H1 (cell line): ENCODE data around the gene NR3C1.

Experiments used
- CBX5 ChIP-seq: fragments of 300-800, 300-1000 bp; sonication (generic); IDR thresholded peaks from 2 replicates; pipeline ENCODE4 v1.7.1; 2016; ENCODE audit warnings: antibody characterized with exemption, low read length, low read depth
- CEBPB ChIP-seq: IDR thresholded peaks from 2 replicates; pipeline ENCODE4 v1.6.1; 2012; ENCODE audit warnings: low read depth, low read length
- CHD2 ChIP-seq: IDR thresholded peaks from 2 replicates; pipeline ENCODE4 v1.6.1; 2012; ENCODE audit warnings: low read length, improper control_type of control experiment
- EGR1 ChIP-seq: IDR thresholded peaks from 2 replicates; pipeline ENCODE4 v1.6.1; 2011; ENCODE audit warnings: low read depth, low read length, borderline replicate concordance
- EZH2 ChIP-seq: fragments of 200-600 bp; sonication (generic); IDR thresholded peaks from 2 replicates; pipeline ENCODE4 v1.7.1; 2012; ENCODE audit warnings: low read depth, mild to moderate bottlenecking, moderate library complexity, low read length, inconsistent platforms; ENCODE audit not compliant: severe bottlenecking
- GABPA ChIP-seq: IDR thresholded peaks from 2 replicates; pipeline ENCODE4 v1.6.1; 2011; ENCODE audit warnings: mild to moderate bottlenecking, low read length, moderate library complexity, borderline replicate concordance; ENCODE audit not compliant: insufficient read depth
- POLR2A ChIP-seq, 2 experiments: IDR thresholded peaks; 1 replicate in 1 of 2; 2 replicates in 1 of 2; pipeline ENCODE4 v1.6.1; 2011; ENCODE audit warnings: low read depth in 2 of 2, low read length in 2 of 2, mild to moderate bottlenecking in 2 of 2; ENCODE audit errors: control extremely low read depth in 1 of 2
- POLR2AphosphoS5 ChIP-seq: IDR thresholded peaks from 2 replicates; pipeline ENCODE4 v1.6.1; 2011; ENCODE audit warnings: low read depth, low read length
- YY1 ChIP-seq: IDR thresholded peaks from 2 replicates; pipeline ENCODE4 v1.6.1; 2011; ENCODE audit warnings: low read depth, mild to moderate bottlenecking, low read length
- ZNF274 ChIP-seq: IDR thresholded peaks from 2 replicates; pipeline ENCODE4 v1.7.0; 2012; ENCODE audit warnings: low read length, borderline replicate concordance; ENCODE audit errors: extremely low read depth
- TF ChIP-seq, protein P1 (sequence below), 3 experiments: IDR thresholded peaks; 1 replicate in 2 of 3; 2 replicates in 1 of 3; pipeline versions ENCODE4 v1.5.1 to v1.6.1; 2011; ENCODE audit warnings: low read length in 3 of 3, mild to moderate bottlenecking in 3 of 3, inconsistent platforms in 2 of 3, low read depth in 1 of 3, moderate library complexity in 1 of 3; ENCODE audit not compliant: insufficient read depth in 1 of 3; ENCODE audit errors: control extremely low read depth in 1 of 3
- TF ChIP-seq, protein P2 (sequence below): IDR thresholded peaks from 2 replicates; pipeline ENCODE4 v1.6.1; 2011; ENCODE audit warnings: low read length, improper control_type of control experiment

- no peak for TF ChIP-seq CBX5
- no peak for TF ChIP-seq GABPA
- no peak for TF ChIP-seq CEBPB
- TF ChIP-seq, protein P1, sequence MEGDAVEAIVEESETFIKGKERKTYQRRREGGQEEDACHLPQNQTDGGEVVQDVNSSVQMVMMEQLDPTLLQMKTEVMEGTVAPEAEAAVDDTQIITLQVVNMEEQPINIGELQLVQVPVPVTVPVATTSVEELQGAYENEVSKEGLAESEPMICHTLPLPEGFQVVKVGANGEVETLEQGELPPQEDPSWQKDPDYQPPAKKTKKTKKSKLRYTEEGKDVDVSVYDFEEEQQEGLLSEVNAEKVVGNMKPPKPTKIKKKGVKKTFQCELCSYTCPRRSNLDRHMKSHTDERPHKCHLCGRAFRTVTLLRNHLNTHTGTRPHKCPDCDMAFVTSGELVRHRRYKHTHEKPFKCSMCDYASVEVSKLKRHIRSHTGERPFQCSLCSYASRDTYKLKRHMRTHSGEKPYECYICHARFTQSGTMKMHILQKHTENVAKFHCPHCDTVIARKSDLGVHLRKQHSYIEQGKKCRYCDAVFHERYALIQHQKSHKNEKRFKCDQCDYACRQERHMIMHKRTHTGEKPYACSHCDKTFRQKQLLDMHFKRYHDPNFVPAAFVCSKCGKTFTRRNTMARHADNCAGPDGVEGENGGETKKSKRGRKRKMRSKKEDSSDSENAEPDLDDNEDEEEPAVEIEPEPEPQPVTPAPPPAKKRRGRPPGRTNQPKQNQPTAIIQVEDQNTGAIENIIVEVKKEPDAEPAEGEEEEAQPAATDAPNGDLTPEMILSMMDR (IDR thresholded peaks at IDR 0.05; ENCODE audit: control extremely low read depth in 1 of 3, insufficient read depth in 1 of 3, low read depth in 1 of 3, low read length in 3 of 3): no peak
- TF ChIP-seq EZH2: no peak
- TF ChIP-seq, protein P2, sequence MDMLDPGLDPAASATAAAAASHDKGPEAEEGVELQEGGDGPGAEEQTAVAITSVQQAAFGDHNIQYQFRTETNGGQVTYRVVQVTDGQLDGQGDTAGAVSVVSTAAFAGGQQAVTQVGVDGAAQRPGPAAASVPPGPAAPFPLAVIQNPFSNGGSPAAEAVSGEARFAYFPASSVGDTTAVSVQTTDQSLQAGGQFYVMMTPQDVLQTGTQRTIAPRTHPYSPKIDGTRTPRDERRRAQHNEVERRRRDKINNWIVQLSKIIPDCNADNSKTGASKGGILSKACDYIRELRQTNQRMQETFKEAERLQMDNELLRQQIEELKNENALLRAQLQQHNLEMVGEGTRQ: no peak
- TF ChIP-seq YY1: no peak
- TF ChIP-seq POLR2AphosphoS5: no peak
- no peak for TF ChIP-seq POLR2A (IDR thresholded peaks at IDR 0.05; ENCODE audit: control extremely low read depth in 1 of 2, low read depth in 2 of 2, low read length in 2 of 2)
- no peak for TF ChIP-seq CHD2
- no peak for TF ChIP-seq ZNF274
- TF ChIP-seq EGR1: no peak
Measured at GRCh38 chr5:143318833-143319232, 84.7 kb downstream of the NR3C1 start.
